Loucy (cell line): ENCODE results near the gene NRCAM.

Experiments used
- H2AFZ ChIP-seq: fragments of 200-600 bp; sonication (generic); 2 replicates; pipeline ENCODE4 v1.6.0; 2016; ENCODE audit warnings: antibody characterized with exemption, mild to moderate bottlenecking, low read length, moderate library complexity
- H3F3A ChIP-seq: fragments of 200-600 bp; 2 replicates; pipeline ENCODE4 v1.6.0; 2016; ENCODE audit warnings: antibody characterized with exemption, low read depth, mild to moderate bottlenecking
- H3K27me3 ChIP-seq: fragments of 200-600 bp; sonication (generic); 2 replicates; pipeline ENCODE4 v1.6.1; 2014; ENCODE audit warnings: low read length, mild to moderate bottlenecking; ENCODE audit not compliant: insufficient read depth, poor library complexity, severe bottlenecking
- H3K36me3 ChIP-seq: fragments of 200-600 bp; sonication (generic); 2 replicates; pipeline ENCODE4 v1.6.1; 2016; ENCODE audit warnings: low read length; ENCODE audit not compliant: insufficient read depth
- H3K4me1 ChIP-seq: fragments of 200-600 bp; sonication (generic); 2 replicates; pipeline ENCODE4 v1.5.1; 2014; ENCODE audit warnings: low read length, mild to moderate bottlenecking; ENCODE audit not compliant: insufficient read depth, poor library complexity, severe bottlenecking
- H3K4me2 ChIP-seq: fragments of 200-600 bp; sonication (generic); 2 replicates; pipeline ENCODE4 v1.6.0; 2014; ENCODE audit warnings: antibody characterized with exemption, low read length, low read depth, mild to moderate bottlenecking; ENCODE audit not compliant: poor library complexity, severe bottlenecking
- H3K4me3 ChIP-seq: fragments of 200-600 bp; sonication (generic); 2 replicates; pipeline ENCODE4 v1.5.1; 2014; ENCODE audit warnings: low read length, mild to moderate bottlenecking, mixed read lengths; ENCODE audit not compliant: poor library complexity, severe bottlenecking
- H3K79me2 ChIP-seq: fragments of 200-600 bp; sonication (generic); 2 replicates; pipeline ENCODE4 v1.6.1; 2014; ENCODE audit warnings: low read length; ENCODE audit not compliant: insufficient read depth
- H3K9ac ChIP-seq: fragments of 200-600 bp; sonication (generic); 2 replicates; pipeline ENCODE4 v1.6.0; 2014; ENCODE audit warnings: mild to moderate bottlenecking, low read depth, low read length, moderate library complexity; ENCODE audit not compliant: poor library complexity, severe bottlenecking
- H3K9me2 ChIP-seq: fragments of 200-600 bp; sonication (generic); replicated peaks from 2 replicates; pipeline ENCODE4 v1.6.1; 2016; ENCODE audit warnings: low read depth, low read length, mixed read lengths
- H3K9me3 ChIP-seq: fragments of 200-600 bp; sonication (generic); 2 replicates; pipeline ENCODE4 v1.6.1; 2014; ENCODE audit warnings: mild to moderate bottlenecking, antibody characterized with exemption, low read length, low read depth; ENCODE audit not compliant: insufficient read depth
- H4K20me1 ChIP-seq: fragments of 200-600 bp; sonication (generic); 2 replicates; pipeline ENCODE4 v1.6.0; 2014; ENCODE audit warnings: antibody characterized with exemption, low read length, mild to moderate bottlenecking; ENCODE audit not compliant: insufficient read depth, poor library complexity, severe bottlenecking
- CTCF ChIP-seq: fragments of 200-600 bp; sonication (generic); conservative IDR thresholded peaks from 2 replicates; pipeline ENCODE4 v1.5.1; 2014; ENCODE audit warnings: mild to moderate bottlenecking, antibody characterized with exemption, low read length
- EZH2phosphoT487 ChIP-seq: fragments of 200-600 bp; IDR thresholded peaks from 2 replicates; pipeline ENCODE4 v1.6.1; 2018; ENCODE audit warnings: antibody characterized with exemption, mild to moderate bottlenecking, moderate library complexity, borderline replicate concordance

NRCAM gene

GRCh38 chr7:108232076-108232475 is 224.2 kb downstream of the NRCAM start:
- H3K79me2 ChIP-seq: no peaks in the 10 kb centered on the region
- no peak overlapping the region for H3K9ac ChIP-seq
- no peak overlapping the region for H3K4me3 ChIP-seq
- no peaks in the 10 kb centered on the region for H4K20me1 ChIP-seq
- H3K9me2 ChIP-seq: no peaks in the 10 kb centered on the region
- no peaks in the 10 kb centered on the region for H3K36me3 ChIP-seq
- no peaks in the 10 kb centered on the region for H3F3A ChIP-seq
- H3K27me3 ChIP-seq: no peaks in the 10 kb centered on the region
- H2AFZ ChIP-seq: no peak overlapping the region
- no peak overlapping the region for H3K4me2 ChIP-seq
- H3K9me3 ChIP-seq: no peaks in the 10 kb centered on the region
- peaks cover 6% of the 10 kb centered on the region for H3K4me1 ChIP-seq
- TF ChIP-seq EZH2phosphoT487 (no peak), CTCF (no peak)

- no peaks in the 10 kb centered on the region for H3K9me3 ChIP-seq
- H3K4me3 ChIP-seq: no peak overlapping the region
- H3K9me2 ChIP-seq: no peaks in the 10 kb centered on the region
- no peak for TF ChIP-seq CTCF
- TF ChIP-seq EZH2phosphoT487: no peak
- no peak overlapping the region for H2AFZ ChIP-seq
- no peaks in the 10 kb centered on the region for H3F3A ChIP-seq
- no peaks in the 10 kb centered on the region for H3K79me2 ChIP-seq
- peaks cover 6% of the 10 kb centered on the region for H3K4me1 ChIP-seq
- no peak overlapping the region for H3K9ac ChIP-seq
- H3K27me3 ChIP-seq: no peaks in the 10 kb centered on the region
- H3K36me3 ChIP-seq: no peaks in the 10 kb centered on the region
- no peak overlapping the region for H3K4me2 ChIP-seq
- H4K20me1 ChIP-seq: no peaks in the 10 kb centered on the region
Observed at GRCh38 chr7:108231221-108231620, 225.0 kb downstream of the NRCAM start.

- Histone ChIP-seq H3K27me3 (no peaks in the 10 kb centered on the region), H3K4me1 (no peaks in the 10 kb centered on the region), H3K79me2 (no peaks in the 10 kb centered on the region), H4K20me1 (no peaks in the 10 kb centered on the region), H3K4me2 (no peak overlapping the region), H3K4me3 (no peak overlapping the region), H3K36me3 (no peaks in the 10 kb centered on the region), H3F3A (no peaks in the 10 kb centered on the region), H3K9me3 (no peaks in the 10 kb centered on the region), H3K9me2 (no peaks in the 10 kb centered on the region), H2AFZ (no peak overlapping the region), H3K9ac (no peak overlapping the region)
- TF ChIP-seq CTCF: no peak
- TF ChIP-seq EZH2phosphoT487: no peak
Observed at GRCh38 chr7:108227366-108227765, 228.9 kb downstream of the NRCAM start.
